HUES6 (cell line): ENCODE data around the gene IFNGR2.
A peak's percentile ranks its signal among the peaks of the same experiment; 100 is the strongest.
"Not testable (repeated sequence)": the region's sequence is repeated elsewhere in the genome, so short reads cannot be mapped to it uniquely, and the experiment has no call there.

Source experiments
- H3K27ac ChIP-seq: 2 replicates; pipeline ENCODE4 v1.7.0; 2013; ENCODE audit warnings: low read depth, mild to moderate bottlenecking, low read length, inconsistent platforms
- H3K27me3 ChIP-seq: 2 replicates; pipeline ENCODE4 v1.6.1; 2013; ENCODE audit warnings: low read length; ENCODE audit not compliant: control insufficient read depth, insufficient read depth
- H3K36me3 ChIP-seq: 2 replicates; pipeline ENCODE4 v1.6.1; 2013; ENCODE audit warnings: low read length; ENCODE audit not compliant: control insufficient read depth, insufficient read depth
- H3K4me1 ChIP-seq: 2 replicates; pipeline ENCODE4 v1.6.1; 2013; ENCODE audit warnings: low read length; ENCODE audit not compliant: control insufficient read depth, insufficient read depth
- H3K4me3 ChIP-seq: 2 replicates; pipeline ENCODE4 v1.5.1; 2013; ENCODE audit warnings: low read depth, low read length
- H3K9ac ChIP-seq: one replicate; pipeline ENCODE4 v1.6.1; 2013; ENCODE audit warnings: mild to moderate bottlenecking, low read length
- H3K9me3 ChIP-seq: 2 replicates; pipeline ENCODE4 v1.6.1; 2013; ENCODE audit warnings: low read depth, low read length; ENCODE audit not compliant: control insufficient read depth, insufficient read depth

IFNGR2 gene, protein sequence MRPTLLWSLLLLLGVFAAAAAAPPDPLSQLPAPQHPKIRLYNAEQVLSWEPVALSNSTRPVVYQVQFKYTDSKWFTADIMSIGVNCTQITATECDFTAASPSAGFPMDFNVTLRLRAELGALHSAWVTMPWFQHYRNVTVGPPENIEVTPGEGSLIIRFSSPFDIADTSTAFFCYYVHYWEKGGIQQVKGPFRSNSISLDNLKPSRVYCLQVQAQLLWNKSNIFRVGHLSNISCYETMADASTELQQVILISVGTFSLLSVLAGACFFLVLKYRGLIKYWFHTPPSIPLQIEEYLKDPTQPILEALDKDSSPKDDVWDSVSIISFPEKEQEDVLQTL

GRCh38 chr21:33403128-33403785, at the start of gene IFNGR2:
Gene IFNGR2 (plus strand): TSS chr21:33403413. CDS start chr21:33403544, 131 bp downstream.
- Histone ChIP-seq H3K9me3 (no peaks in the 10 kb centered on the region), H3K9ac (peak within 1 kb of the TSS; percentile 62), H3K4me3 (peak within 1 kb of the TSS; percentile 77), H3K36me3 (no peaks in the 10 kb centered on the region; the same call in 1 of the 2 replicates), H3K27me3 (no peaks in the 10 kb centered on the region), H3K4me1 (peaks cover 14% of the 10 kb centered on the region), H3K27ac (peak within 1 kb of the TSS; percentile 69; the same call in 1 of the 2 replicates)

DNA sequence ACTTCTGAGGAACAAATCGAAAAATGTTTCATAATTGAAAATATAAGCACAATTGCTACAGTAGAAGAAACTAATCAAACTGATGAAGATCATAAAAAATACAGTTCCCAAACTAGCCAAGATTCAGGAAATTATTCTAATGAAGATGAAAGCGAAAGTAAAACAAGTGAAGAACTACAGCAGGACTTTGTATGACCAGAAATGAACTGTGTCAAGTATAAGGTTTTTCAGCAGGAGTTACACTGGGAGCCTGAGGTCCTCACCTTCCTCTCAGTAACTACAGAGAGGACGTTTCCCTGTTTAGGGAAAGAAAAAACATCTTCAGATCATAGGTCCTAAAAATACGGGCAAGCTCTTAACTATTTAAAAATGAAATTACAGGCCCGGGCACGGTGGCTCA, 47.9 kb upstream of the IFNGR2 start:
- Histone ChIP-seq H3K36me3 (peaks cover 45% of the 10 kb centered on the region), H3K27me3 (no peaks in the 10 kb centered on the region), H3K9me3 (no peaks in the 10 kb centered on the region), H3K9ac (no peak overlapping the region), H3K27ac (no peak overlapping the region), H3K4me1 (no peaks in the 10 kb centered on the region), H3K4me3 (no peak overlapping the region)

DNA sequence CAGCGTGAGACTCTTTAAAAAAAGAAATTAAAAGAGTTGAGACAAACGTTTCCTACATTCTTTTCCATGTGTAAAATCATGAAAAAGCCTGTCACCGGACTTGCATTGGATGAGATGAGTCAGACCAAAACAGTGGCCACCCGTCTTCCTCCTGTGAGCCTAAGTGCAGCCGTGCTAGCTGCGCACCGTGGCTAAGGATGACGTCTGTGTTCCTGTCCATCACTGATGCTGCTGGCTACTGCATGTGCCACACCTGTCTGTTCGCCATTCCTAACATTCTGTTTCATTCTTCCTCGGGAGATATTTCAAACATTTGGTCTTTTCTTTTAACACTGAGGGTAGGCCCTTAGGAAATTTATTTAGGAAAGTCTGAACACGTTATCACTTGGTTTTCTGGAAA, 47.2 kb upstream of the IFNGR2 start:
- H3K9ac ChIP-seq = no peak overlapping the region
- H3K36me3 ChIP-seq = peaks cover 41% of the 10 kb centered on the region
- no peaks in the 10 kb centered on the region for H3K9me3 ChIP-seq
- H3K4me1 ChIP-seq = no peaks in the 10 kb centered on the region
- no peaks in the 10 kb centered on the region for H3K27me3 ChIP-seq
- H3K4me3 ChIP-seq = no peak overlapping the region
- H3K27ac ChIP-seq = no peak overlapping the region

GRCh38 chr21:33357177-33357576, 46.0 kb upstream of the IFNGR2 start:
- Histone ChIP-seq H3K4me1 (peaks cover 4% of the 10 kb centered on the region; the same call in 1 of the 2 replicates), H3K4me3 (no peak overlapping the region), H3K27ac (no peak overlapping the region), H3K36me3 (peaks cover 31% of the 10 kb centered on the region), H3K9ac (no peak overlapping the region), H3K9me3 (no peaks in the 10 kb centered on the region), H3K27me3 (no peaks in the 10 kb centered on the region)

DNA sequence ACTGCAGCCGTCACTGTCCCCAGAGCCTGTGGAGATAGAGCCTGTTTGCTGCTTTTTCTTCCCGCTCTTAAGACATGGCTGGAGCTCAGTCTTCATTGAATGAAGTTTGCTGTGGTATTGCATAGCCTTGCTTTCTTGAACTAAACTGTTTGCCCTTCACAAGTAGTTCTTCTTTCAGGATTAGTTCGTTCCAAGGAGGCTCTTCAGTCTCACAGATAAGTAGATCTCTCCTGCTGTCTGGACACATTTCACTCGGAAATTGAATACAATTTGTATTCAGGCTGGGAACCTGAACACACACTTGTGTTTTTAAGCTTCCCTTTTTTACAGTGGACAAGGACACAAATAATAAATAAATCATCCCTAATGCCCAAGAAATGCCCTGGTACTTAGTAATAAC, 43.8 kb upstream of the IFNGR2 start:
- Histone ChIP-seq H3K4me1 (peaks cover 10% of the 10 kb centered on the region), H3K4me3 (no peak overlapping the region), H3K36me3 (peaks cover 24% of the 10 kb centered on the region), H3K27ac (no peak overlapping the region), H3K9ac (no peak overlapping the region), H3K9me3 (no peaks in the 10 kb centered on the region), H3K27me3 (no peaks in the 10 kb centered on the region)

- Histone ChIP-seq H3K27me3 (no peaks in the 10 kb centered on the region), H3K9ac (no peak overlapping the region), H3K36me3 (peaks cover 17% of the 10 kb centered on the region), H3K9me3 (no peaks in the 10 kb centered on the region), H3K4me3 (no peak overlapping the region), H3K27ac (no peak overlapping the region), H3K4me1 (peaks cover 10% of the 10 kb centered on the region)
Observed at GRCh38 chr21:33360281-33360680, 42.9 kb upstream of the IFNGR2 start.

- H3K4me1 ChIP-seq = peaks cover 10% of the 10 kb centered on the region
- H3K27me3 ChIP-seq = no peaks in the 10 kb centered on the region
- H3K27ac ChIP-seq = no peak overlapping the region
- peak overlapping the region; percentile 44 for H3K4me3 ChIP-seq
- no peak overlapping the region for H3K9ac ChIP-seq
- peaks cover 3% of the 10 kb centered on the region; the same call in 1 of the 2 replicates for H3K9me3 ChIP-seq
- H3K36me3 ChIP-seq = peaks cover 12% of the 10 kb centered on the region
Observed at GRCh38 chr21:33360881-33361602, 42.2 kb upstream of the IFNGR2 start.

GRCh38 chr21:33362044-33362555, 41.1 kb upstream of the IFNGR2 start:
- peak overlapping the region; percentile 44 for H3K9ac ChIP-seq
- peak overlapping the region; percentile 44 for H3K4me3 ChIP-seq

GRCh38 chr21:33363911-33364609, 39.2 kb upstream of the IFNGR2 start:
- not testable (repeated sequence) for H3K9ac ChIP-seq, H3K4me1 ChIP-seq, H3K4me3 ChIP-seq, H3K36me3 ChIP-seq, H3K27me3 ChIP-seq, H3K27ac ChIP-seq
- H3K9me3 ChIP-seq = peaks cover 30% of the 10 kb centered on the region

More at GRCh38 chr21:33362044-33362555, 41.1 kb upstream of the IFNGR2 start:
- H3K27me3 ChIP-seq = no peaks in the 10 kb centered on the region
- peaks cover 10% of the 10 kb centered on the region for H3K4me1 ChIP-seq
- H3K9me3 ChIP-seq = peaks cover 13% of the 10 kb centered on the region
- peak overlapping the region; percentile 70 for H3K27ac ChIP-seq
- peaks cover 2% of the 10 kb centered on the region; the same call in 1 of the 2 replicates for H3K36me3 ChIP-seq

- H3K27me3 ChIP-seq = no peaks in the 10 kb centered on the region
- H3K9ac ChIP-seq = no peak overlapping the region
- no peak overlapping the region for H3K27ac ChIP-seq
- H3K36me3 ChIP-seq = no peaks in the 10 kb centered on the region
- H3K4me3 ChIP-seq = no peak overlapping the region
- H3K4me1 ChIP-seq = peaks cover 10% of the 10 kb centered on the region
- peaks cover 36% of the 10 kb centered on the region for H3K9me3 ChIP-seq
Observed at GRCh38 chr21:33364830-33365229, 38.4 kb upstream of the IFNGR2 start.
